Hematopoietic multipotent progenitor cell treated with erythropoietin and hydrocortisone succinate and interleukin-3 and kit ligand, for 8 days (in vitro differentiated cells): ENCODE data around the gene CEP131.

Experiments used
- DNase-seq: peaks from one replicate; pipeline ENCODE4 v3.0.0-alpha.2; 2015

Gene CEP131

DNA sequence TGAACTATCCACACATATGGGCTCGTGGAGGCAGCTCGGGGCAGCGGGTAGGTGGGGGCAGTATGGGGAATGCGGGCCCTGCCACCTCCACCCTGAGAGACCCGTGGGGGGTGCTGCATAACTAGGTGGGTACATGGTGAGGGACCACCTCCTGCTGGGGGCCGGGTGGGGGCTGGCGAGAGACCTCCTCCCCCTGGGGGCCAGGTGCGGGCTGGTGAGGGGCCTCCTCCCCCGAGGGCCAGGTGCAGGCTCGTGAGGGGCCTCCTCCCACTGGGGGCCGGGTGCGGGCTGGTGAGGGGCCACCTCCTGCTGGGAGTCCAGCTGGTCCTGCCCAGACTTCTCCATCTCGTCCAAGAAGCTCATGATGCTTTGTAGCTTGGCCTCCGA lies 25.4 kb downstream of the CEP131 start:
- no peak for DNase-seq

DNA sequence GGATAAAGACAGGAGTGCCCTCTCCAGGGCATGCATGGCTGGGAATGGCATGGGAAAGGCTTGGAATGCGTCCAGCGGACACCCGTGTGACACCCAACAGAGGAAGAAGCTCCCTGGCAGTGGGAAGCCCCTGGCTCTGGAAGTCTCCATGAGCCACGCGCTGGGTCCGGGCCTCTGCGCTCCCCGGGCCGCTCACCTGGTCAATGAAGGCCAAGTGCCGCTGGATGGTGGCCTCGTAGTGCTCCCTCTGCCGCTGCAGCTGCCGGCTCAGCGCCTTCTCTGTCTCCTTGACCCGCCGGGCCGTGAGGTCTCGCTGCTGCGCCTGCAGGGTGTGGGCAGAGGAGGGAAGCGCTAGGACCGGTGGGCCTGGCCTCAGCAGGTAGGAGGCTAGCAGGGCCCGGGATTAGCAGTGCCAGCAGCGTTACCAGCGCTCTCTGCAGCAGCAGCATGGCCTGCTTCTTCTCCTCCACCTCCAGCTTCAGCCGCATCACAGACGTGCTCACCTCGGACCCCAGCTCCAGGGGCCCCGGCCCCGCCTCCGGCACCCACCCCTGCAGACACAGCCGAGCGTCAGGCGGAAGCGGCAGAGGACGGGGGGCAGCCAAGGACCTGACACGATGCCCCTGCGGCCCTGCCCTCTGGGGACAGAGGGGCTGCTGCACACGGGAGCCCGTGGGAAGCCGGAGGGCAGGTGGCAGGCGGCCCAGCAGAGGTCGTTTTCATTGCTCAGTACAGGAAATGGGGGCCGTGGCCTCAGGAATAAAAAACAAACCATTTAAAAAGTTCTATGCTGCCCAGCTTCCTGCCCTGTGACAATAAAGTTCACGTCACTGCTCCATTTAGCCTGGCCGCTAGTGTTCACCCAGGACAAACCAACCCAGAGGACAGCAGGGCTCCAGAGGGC lies 26.0 kb downstream of the CEP131 start:
- DNase-seq, result no peak

DNA sequence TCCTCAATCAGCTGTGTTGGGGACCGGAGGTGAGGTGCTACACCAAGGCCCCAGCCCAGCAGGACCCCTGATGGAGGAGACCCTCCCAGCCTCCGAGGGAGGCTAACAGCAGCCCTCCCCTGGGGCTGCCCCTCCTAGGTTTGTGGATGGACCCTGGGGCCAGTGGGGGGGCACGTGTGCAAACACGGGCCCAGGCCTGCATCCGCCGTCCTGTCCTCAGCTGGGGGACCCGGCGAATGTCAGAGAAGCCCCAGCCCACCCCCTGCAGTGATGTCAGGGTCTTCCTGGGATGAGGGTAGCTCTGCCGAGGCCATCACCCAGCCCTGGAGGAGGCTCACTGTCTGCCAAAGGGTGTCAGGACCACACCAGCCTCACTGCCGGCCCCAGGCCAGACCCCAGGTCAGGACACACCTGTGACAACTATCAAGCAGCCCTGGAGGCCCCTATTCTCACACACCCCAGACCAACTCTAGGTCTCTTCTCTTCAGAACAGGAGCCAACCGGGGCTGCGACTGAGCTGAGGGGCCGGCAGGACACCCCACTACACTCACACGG lies 26.7 kb downstream of the CEP131 start:
- no peak for DNase-seq

DNA sequence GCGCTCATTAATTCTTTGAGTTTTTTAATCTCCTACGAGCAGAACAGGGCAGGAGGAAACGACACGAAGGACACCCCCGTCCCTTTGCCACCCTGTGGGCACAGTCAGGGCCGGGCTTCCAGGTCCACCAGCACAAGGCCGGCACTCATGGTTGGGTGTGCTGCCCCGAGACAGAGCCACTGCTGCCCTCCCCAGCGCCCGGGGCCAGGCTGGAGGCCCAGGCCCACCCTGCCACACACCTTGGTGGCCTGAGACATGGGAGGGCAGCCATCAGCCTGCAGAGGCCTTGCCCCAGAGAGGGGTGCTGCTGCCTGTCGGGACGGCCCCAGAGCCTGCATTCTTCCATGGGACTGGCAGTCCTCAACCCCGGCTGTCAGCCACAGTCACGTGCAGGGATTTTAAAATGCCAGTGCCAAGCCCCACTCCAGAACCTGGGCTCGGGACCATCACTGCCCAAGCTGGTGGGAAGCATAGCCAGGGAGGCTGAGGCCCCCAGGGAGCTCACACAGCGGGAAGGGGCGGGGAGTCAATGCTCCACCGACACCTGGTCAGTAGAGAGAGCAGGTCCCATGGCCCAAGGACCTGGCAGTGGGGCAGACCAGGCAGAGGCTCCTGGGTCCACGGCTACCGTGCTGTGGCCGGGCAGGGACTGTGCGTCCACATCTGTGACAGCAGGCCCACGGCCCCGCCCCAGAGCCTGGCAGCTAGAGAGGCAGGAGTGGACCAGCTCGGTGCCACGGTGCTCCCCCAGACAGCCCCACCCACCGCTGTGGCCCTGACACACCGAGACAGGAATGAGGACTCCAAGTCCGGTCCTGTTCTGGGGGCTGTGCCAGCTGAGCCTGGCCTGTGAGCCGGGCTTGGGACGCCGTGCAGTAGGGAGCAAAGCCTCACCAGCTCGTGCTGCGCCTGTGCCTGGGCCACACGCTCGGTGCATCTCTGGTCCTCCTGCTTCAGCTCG lies 27.5 kb downstream of the CEP131 start:
- DNase-seq, result no peak

DNA sequence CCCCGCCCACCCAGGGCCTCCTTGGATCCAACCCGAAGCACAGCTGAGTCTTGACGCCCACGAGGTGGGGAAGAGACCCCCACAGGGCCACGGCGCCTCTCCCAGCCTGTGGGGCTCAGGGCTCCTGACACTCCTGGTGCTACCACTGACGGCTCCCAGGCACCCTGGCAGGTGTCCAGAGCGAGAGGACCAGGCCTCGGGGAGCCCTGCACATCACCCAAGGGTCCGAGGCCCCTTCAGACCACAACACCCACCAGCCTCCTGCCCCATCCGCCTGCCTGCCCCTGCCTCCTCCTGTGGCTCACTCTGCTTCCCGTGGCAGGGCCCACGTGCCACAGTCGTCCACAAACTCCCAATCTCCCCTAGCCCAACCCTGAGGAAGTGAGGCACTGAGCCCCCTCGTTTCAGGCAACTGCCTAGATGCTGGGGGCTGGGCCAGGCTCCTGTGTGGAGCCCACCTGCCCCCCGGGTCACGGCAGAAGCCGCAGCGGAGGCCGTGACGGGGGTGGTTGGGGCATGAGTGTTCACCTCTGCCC lies 28.5 kb downstream of the CEP131 start:
- no peak for DNase-seq

DNA sequence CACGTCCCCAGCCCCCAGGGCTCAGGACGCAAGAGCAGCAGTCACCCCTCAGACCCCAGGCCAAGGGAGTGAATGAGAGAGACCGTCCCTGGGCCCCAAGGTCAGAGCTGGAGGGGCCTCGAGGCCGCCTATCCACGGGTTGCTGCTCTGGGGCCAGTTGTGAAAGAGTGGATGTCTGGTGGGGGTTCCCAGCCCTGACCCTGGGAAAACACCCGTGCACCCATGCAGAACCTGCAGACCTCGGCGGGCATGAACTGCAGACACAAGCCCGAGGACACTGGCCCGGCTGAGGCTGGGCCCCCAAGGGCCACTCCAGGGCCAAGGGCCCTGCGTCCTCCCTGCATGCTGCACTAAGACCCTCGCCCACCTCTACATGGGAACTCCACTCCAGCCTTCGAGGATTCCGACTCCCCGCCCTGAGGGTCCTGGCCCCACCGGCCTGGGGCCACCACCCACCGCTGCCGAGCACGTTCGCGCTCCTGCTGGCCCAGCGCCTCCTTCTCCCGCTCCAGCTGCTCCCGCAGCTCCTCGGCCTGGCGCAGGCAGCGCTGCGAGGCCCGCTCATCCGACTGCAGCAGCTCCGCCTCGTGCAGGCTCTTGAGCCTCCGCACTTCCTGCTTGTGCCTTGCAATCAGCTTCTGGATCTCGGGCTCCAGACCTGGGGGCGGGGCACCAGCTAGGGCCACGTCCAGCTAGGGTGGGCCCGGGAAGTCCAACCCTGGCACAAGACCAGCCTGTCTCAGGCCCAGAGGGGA lies 29.1 kb downstream of the CEP131 start:
- DNase-seq, result no peak

DNA sequence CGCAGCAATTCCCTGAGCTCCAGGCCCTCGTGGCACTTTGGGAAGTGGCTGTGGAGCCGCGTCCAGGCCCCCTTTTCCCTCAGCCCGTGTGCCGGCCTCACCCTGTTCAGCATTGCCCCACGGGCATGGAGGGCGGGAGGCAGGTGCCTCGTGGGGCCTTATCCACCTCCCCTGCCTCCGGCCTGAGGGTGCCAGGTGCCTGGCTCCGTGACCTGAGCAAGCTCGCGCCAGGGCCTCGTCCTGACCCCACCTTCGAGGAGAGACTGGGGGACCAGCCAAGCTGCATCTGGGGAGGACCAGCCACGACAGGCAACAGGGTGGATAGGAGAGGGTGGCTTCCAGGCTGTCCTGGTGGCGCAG lies 29.7 kb downstream of the CEP131 start:
- DNase-seq, result no peak

DNA sequence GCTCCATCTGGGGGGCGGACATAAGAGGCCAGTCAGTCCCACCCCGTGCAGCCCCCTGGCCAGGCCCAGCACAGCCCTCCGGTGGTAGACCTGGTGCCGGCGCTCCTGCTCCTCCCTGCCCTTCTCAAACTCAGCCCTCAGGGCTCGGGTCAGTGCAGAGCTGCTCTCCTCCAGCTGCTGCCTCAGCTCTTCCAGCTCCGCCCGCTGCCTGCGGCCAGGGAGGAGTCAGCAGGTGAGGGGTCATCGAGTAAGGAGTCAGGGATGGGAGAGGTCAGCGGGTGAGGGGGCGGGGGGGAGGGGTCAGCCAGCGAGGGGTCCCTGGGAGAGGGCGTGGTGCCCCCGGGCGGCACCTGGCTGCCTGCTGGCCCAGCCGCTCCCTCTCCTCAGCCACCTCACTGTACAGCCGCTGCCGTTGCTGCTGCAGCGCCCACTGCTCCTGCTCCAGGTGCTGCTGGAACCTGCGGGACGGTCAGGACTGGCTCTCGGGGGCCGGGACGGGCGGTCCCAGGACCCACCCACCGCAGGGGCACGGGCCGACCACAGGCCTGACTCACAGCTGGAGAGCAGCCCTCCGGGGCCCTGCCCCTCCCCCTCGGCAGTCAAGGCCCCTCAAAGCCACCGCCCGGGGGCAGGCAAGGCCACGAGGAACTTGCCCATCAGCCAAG lies 30.2 kb downstream of the CEP131 start:
- no peak for DNase-seq

DNA sequence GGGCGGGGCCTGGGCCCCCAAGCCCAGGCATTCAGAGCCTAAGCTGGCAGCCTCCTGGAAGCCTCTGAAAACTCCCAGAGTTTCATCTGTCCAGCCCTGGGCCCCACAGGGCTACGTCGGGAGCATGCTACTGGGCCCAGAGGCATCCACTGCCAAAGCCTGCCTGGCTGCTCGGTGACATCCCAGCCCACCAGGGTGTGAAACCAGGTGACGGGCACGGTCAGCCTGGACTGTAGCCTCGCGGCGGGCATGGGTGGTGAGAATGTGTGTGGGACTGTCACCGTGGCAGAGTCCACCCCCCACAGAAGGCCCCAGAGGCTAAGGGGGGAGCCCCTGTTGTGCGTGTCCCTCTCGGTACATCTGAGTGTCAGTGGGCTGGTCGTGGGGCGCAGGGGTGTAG lies 31.1 kb downstream of the CEP131 start:
- DNase-seq, result no peak

DNA sequence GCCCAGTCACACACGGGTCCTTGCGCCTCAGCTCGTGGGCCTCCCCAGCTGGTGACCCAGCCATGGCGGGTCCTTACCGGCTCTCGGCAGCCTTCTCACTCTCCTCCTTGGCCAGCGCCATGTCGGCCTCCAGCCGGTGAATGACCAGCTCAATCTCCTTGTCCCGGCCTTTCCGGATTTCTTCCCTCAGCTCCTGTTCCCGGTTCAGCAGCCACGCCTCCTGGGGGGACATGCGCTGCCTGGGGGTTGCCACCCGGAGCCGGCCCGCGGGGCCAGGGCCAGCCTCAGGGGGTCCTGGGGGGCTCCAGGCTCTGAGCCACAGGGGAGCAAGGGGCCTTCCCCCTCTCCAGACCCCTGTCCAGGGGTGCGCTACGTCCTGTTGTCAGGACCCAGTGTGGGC lies 31.6 kb downstream of the CEP131 start:
- DNase-seq, result no peak

DNA sequence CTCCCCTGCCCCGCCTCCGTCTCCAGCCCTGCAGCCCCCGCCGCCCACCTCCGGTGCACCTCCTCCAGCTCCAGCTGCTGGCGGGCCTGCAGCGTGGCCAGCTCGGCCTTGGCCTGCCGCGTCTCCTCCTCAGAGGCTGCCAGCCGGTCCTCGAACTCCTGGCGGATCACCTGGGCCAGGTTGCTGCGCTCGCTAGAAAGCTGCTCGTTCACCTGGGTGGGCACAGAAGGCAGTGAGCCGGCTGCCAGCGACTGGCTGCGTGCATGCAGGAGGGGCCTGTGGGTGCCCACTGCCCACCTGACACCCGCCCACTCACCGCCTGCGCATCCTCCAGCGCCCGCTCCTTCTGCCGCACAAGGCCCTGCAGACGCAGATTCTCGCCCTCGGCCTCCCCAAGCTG lies 32.2 kb downstream of the CEP131 start:
- DNase-seq, result no peak

DNA sequence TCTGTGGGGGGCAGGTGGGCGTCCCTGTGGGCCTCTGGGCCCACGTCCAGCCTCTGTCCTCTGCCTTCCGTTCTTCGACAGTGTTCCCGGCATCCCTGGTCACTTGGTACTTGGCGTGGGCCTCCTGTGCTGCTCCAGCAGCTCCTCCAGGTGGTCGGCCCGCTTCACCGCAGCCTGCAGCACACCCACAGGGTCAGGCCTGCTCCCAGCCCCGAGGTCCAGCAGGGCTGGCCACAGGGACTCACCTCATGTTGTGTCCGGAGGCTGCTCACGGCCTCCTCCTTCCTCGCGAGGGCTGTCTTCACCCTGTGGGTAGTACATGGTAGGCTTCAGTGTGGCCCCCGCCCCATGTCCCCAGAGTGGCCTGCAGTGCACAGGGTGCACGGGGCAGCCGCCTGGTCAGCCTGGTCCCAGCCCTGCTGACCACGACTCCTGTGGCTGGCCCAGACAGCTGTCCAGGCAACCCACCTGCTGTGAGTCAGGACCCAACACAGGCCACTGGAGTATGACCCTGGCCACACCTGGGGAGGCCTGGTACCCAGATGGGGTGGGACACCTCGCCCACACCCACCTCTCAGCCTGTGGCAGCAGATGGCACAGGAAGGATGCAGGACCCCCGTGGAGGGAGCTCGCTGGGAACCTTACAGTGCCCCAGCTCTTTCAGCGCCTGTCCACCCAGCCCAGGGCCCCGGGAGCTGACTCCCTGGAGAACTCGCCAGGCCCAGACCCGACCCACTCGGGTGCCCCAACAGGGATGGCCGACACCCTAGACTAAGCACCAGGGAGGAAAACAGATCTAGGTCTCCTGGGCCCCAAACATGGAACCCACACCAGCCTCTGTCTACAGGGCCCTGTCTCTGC lies 32.9 kb downstream of the CEP131 start:
- no peak for DNase-seq

DNA sequence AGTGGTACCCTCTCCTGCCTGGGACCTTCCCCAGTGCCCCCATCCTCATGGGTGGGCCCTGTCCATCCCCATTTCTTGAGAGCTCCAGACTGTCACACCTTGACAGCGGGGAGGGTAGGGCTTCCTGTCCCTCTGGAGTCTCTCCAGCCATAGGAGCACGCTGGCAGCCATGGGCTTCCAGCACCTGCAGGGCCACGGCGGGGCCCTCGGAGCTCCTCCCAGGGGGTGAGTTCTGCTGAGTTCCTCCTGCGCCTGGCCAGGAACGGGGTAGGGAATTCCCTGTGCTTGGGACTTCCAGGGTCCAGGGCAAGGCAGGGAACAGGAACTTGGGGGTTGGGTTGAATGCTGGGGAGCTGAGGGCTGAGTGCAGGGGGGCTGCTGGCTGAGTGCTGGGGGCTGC lies 33.7 kb downstream of the CEP131 start:
- DNase-seq, result no peak

DNA sequence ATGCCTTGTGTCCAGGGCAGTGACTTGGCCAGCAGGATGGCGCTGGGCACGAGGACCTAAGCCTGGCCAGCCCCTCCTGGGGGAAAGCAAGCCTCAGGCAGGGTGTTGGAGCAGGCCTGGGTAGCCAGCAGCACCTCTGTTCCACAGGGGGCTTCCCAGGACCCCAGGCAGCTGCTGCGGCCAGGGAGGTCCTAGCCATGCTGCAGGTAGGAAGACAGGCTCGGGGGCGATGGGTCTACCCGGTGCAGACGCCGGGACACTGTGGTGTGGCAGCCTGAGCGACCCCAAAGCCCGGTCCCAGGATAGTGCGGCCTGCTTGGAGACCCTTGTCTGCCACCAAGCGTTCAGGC lies 34.3 kb downstream of the CEP131 start:
- no peak for DNase-seq

DNA sequence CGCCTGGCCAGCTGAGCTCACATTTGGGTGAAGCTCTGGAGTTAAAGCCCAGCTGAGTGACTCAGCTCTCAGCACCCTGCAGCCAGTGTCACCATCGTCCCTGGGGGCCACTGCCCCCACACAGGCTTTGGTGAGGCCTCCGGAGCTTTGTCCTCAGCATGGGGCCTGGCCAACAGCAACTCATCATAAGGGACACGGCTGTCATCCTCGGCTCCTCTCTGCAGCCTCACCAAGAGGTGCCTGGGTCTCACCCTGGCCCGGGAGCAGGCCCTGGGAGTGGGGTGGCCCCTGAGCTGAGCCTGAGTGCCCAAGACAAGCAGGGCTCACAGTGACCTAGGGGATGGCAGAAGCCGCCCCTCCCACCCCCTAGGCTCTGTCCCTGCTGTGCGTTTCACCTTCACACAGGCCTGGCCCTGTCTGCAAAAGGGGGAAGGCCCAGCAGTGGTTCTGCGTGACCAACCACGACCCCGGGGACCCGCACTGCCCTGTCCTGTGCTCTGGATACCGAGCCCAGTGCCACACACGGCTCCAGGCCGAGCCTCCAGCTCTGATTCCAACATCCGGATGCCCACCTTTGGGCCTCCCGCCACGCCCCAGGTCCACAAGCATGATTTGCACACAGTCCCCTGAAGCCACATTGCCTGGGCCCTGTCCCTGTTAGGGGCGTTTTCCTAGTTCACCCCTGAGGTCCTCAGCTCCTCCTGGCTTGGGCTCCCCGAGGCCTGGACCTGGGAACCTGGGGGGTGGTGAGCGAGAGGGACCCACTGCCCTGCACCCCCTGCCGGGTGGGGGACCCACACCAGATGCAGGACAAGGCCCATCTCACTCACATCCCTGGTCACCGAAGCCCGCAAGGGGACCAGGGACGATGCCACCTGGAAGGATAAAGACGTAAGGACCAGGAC lies 34.9 kb downstream of the CEP131 start:
- no peak for DNase-seq

DNA sequence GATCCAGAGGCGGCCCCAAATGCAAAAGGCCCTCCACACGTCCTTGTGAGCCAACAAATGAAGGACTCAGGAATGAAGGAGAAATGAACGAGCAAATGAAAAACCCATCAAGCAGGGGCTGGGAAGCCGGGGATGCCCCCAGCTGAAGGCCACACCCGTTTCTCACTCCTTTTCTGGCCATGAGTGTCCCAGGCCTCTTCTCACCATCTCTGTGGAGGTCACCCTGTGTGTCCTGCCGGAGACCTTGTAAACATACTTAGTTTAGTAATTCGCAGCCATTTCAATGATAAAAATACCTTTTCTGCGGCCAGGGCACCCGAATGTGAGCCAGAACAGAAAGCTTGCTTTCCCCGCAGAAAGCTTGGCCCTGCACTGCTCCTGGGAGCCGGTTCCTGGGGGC lies 35.6 kb downstream of the CEP131 start:
- no peak for DNase-seq

DNA sequence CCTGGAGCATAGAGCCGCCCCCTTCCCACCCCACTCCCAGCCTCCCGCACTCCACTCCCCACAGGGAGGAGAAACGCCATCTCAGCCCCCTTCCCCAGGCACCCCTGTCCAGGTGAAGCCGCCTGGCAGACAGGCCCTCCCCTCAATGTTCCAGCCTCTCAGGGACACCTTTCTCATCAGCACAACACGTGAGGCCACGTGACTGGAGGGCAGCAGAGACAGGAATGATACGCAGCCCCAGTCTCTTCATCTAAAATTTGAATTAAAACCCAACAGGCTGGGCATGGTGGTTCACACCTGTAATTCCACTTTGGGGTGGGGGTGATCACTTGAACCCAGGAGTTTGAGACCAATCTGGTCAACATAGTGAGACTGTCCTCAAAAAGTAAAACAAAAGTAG lies 36.6 kb downstream of the CEP131 start:
- no peak for DNase-seq

DNA sequence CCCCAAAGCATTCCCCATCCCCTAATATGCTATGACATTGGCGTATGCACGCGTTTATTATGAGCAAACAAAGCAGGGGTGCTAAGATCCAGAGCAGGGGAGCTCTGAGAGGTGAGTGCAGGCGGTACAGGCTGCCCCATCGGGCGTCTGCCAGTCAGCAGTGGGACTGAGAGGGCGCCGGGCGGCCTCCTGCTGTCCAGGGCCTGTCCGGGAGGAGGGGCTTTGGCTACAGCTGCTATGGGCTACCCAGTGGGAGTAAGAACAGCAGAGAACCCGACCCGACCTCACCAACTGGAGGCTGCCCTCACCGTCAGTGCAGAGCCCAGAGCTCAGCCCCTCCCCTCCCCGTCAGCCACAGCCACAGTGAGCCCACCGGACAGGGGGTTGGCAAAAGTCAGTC lies 38.2 kb downstream of the CEP131 start:
- no peak for DNase-seq

DNA sequence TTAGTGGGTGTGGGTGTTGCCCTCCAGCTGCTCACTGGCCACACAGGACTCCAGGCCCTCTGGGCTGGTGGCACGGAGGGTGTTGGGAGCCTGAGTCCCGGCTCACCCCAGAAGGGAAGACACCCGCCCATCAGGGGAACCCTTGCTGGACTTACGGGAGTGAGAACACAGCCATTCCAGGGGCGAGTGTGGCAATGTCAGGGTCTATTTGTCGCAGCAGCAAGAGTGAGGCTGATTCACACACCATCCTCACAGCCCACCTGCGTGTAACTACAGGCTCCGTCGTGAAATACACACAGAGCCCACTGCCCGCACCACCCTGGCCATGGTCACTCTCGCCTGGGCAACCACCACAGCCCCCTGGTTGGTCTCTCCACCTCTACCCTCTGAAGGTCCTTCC lies 39.0 kb downstream of the CEP131 start:
- DNase-seq, result no peak

DNA sequence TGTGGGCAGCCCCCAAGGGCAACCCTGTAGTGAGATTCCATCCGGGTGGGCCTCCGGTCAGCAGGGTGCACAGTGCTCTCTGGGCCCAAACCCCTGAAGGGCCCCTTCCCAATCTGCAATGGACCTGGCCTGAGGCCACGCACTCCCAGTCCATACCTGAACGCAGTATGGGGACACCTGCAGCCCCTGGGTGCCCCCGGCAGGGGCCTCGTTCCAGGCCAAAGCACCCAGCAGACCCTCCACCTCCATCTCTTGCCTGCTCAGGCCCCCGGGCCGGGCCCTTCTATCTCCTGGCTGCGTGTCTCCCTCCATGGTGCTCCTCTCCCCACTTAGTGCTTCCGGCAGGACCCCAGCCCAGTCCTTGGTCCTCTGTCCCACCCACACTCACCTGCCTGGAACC lies 39.4 kb downstream of the CEP131 start:
- no peak for DNase-seq
